ENCODE measurements around the gene RPS6KB2.
A peak's percentile ranks its signal among the peaks of the same experiment; 100 is the strongest.

Gene RPS6KB2

GRCh38 chr11:67428052-67429001 is at the start of gene RPS6KB2:
Gene RPS6KB2, plus strand, starts transcription at chr11:67428494. Its CDS starts 52 bp downstream, at chr11:67428546.
- peak; percentile 98 for DNase-seq (ENCODE audit: low read depth)

GRCh38 chr11:67378544-67378943 is 49.8 kb upstream of the RPS6KB2 start:
- no peak for DNase-seq (ENCODE audit: low read depth)

GRCh38 chr11:67379061-67380058 is 48.9 kb upstream of the RPS6KB2 start:
- no peak for DNase-seq (ENCODE audit: low read depth)

DNA sequence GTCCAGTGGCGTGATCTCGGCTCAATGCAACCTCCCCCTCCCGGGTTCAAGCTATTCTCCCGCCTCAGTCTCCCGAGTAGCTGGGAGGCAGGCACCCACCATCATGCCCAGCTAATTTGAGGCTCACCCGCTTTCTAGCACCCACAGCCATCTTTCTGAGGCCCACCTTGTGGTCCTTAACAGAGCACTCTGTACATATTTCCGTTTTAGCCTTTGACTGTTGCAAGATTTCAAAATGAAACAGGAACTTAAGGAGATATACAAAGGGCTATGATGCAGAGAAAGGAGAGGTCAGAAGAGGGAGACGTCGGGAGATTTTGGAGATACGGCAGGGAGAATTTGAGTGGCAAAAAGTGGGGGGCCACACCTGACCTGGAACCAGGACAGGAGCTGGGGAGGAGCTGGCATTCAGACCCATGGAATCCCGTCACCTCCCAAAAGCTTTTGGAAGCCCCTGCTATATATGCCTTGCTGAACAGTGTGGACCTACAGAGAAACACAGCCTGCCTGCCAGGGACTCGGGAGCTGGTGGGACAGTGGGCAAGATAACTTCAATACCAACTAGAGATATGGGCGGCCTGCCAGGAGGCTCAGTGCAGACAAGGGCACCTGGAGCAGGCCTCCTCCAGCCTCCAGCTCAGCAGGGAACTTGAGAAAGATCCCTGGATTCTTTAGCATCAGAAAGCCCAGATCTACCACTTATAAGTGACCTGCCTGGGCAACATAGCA is 46.9 kb upstream of the RPS6KB2 start:
- no peak for DNase-seq (ENCODE audit: low read depth)

GRCh38 chr11:67382276-67383136 is 45.8 kb upstream of the RPS6KB2 start:
- peak; percentile 54 for DNase-seq (ENCODE audit: low read depth)

DNA sequence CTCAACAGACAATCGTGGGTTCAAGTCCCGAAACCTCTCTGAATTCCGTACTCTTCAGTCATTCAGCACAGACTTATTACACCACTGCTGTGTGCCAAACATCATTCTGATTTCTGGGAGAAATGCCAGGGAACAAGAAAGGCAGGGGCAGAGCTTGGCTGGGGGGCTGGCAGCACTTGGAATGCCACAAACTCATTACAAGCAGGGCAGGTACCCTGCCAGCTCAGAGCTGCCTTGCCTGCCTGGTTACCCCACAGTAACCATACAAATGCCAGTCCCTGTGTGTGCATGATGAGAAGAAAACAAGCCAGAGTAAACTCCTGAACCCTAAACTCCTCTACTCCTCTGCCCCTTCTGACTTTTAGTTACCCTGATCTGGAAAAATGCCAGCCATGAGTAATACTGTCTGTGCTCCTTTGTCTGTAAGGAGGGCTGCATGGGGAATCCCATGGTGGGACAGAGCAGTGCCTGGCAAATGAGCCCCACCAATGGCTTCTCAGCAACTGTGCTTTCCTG is 43.4 kb upstream of the RPS6KB2 start:
- no peak for DNase-seq (ENCODE audit: low read depth)

DNA sequence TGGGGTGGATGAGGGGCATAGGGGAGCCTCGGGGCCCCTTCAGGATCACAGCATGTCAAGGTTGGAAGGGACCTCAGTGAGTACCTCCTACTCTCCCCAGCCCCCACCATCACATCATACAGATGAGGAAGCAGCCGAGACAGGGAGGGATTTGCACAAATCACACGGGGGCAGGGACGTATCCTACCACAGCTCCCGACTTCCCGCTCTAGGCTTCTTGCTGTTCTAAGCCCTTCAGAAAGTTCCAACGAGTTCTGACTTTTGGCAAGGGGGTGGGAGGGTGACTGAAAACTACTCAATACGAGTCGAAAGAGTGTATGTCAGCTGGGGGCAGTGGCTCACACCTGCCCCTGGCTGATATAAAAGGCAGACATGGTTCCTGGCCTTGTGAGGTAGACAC is 41.2 kb upstream of the RPS6KB2 start:
- DNase-seq (ENCODE audit: low read depth), result no peak

DNA sequence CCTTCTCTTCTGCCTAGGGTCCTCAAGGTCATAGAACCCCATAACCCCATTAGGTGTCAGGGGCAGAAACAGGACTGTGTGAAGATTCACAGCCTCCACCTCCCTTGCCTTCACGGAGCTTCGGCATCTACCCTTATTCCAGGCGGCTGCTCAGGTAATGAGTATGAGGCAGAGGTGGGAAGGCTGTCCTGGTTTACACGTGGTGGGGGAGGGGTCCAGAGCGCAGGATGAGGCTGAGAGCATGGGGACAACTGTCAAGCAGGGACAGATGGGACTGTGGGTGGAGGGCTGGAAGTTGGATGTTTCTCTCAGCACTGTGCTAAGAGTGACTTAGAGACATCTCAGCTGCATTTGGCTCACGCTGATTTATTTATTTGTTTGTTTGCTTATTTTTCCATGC is 40.8 kb upstream of the RPS6KB2 start:
- no peak for DNase-seq (ENCODE audit: low read depth)

- no peak for DNase-seq (ENCODE audit: low read depth)
Measured at GRCh38 chr11:67389477-67389876, 38.8 kb upstream of the RPS6KB2 start.

DNA sequence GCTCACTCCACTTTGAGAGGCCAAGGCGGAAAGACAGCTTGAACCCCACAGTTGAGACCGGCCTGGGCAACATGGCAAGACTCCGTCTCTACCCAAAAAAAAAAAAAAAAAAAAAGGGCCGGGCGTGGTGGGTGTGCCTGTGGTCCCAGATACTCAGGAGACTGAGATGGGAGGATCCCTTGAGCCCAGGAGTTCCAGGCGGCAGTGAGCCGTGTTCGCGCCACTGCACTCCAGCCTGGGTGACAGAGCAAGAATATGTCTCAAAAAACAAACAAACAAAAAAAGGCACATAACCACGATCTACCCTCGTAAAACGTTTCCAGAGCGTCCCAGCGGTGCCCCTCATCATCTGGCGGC is 37.4 kb upstream of the RPS6KB2 start:
- DNase-seq (ENCODE audit: low read depth), result no peak

GRCh38 chr11:67391304-67392182 is 36.8 kb upstream of the RPS6KB2 start, which contains the start of gene RAD9A:
Gene RAD9A, plus strand, starts transcription at chr11:67391986. Its CDS starts 59 bp downstream, at chr11:67392045.
- peak; percentile 92 for DNase-seq (ENCODE audit: low read depth)

DNA sequence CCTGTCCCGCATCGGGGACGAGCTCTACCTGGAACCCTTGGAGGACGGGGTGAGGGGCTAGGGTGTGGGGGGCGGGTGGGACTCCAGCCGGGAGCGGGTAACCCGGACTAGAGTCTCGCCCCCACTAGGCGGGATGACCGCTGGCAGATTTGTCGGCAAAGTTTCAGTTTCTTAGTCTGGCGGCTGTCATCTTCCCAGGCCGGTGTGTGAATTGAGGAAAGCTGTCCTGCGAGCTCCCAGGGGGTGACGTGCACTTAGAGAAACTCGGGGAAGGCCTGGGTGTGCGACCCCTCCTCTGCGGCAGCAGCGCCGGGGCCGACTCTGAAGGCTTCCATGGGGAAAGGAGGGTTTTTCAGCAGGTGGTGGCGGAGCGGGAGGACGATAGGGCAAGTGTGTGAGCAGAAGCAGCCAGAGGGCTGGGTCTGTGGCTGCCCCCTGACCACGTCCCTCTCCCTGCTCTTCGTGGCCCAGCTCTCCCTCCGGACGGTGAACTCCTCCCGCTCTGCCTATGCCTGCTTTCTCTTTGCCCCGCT is 36.0 kb upstream of the RPS6KB2 start:
- DNase-seq (ENCODE audit: low read depth), result no peak

GRCh38 chr11:67393437-67393836 is 34.9 kb upstream of the RPS6KB2 start:
- DNase-seq (ENCODE audit: low read depth), result no peak

- no peak for DNase-seq (ENCODE audit: low read depth)
Measured at GRCh38 chr11:67393990-67394389, 34.3 kb upstream of the RPS6KB2 start.

DNA sequence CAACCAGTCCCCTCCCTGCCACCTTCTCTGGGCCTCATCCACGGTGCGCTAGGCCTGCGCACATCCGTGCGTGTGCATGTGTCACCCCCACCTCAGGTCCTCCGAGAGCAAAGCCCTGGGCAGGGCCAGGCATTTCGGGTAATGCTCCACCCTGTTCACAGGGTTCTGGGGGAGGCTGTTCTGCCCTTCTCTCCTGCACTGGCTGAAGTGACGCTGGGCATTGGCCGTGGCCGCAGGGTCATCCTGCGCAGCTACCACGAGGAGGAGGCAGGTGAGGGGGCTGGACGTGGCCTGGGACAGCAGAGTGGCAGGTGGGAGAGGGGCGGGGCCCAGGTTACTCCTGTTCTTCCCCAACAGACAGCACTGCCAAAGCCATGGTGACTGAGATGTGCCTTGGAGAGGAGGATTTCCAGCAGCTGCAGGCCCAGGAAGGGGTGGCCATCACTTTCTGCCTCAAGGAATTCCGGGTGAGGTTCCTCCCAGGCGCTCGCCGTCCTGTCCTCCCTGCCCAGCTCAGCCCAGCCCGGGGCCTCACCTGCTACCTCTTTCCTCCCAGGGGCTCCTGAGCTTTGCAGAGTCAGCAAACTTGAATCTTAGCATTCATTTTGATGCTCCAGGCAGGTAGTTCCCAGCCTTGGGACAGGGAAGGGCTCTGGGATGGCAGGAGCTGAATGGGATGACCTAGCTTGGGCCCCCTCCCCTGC is 32.6 kb upstream of the RPS6KB2 start:
- DNase-seq (ENCODE audit: low read depth), result no peak

DNA sequence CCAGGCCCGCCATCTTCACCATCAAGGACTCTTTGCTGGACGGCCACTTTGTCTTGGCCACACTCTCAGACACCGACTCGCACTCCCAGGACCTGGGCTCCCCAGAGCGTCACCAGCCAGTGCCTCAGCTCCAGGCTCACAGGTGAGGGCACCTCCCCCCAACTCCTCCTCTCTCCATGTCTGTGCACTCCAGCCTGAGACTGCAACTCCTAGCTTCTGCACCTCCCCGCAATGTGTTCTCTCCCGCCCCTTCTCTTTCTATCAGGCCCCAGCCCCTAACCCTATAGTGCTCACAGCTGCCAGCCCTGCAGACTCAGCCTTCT is 32.1 kb upstream of the RPS6KB2 start:
- no peak for DNase-seq (ENCODE audit: low read depth)

- no peak for DNase-seq (ENCODE audit: low read depth)
Measured at GRCh38 chr11:67396587-67397389, 31.5 kb upstream of the RPS6KB2 start.

GRCh38 chr11:67397536-67397935 is 30.8 kb upstream of the RPS6KB2 start:
- no peak for DNase-seq (ENCODE audit: low read depth)

Data from stimulated activated CD8-positive, alpha-beta memory T cell treated with anti-CD3 and anti-CD28 coated beads, Interleukin-15, amount 100 ng/mL, for 24 hours (primary cell).